ENCODE measurements around the gene IFI27L1.

DNA sequence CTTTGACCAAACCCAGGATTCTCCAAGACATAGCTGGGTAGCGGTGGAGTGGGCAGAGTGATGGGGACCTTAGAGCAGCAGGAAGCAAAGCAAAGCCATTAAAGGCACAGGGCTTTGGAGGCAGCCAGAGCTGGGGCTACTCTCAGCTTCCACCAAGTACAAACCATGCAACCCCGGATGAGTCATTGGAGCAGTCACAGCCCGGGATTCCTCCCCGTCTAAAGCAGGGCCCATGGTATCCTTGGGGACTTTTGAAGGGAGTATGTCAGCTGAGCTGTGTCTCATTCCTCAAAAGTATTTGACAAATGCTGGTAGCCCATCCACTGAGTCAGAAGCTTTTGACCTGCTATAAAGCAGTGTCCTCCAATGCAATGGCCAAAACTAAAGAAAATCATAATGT is 19.7 kb downstream of the IFI27L1 start:
- TF ChIP-seq, protein P1, sequence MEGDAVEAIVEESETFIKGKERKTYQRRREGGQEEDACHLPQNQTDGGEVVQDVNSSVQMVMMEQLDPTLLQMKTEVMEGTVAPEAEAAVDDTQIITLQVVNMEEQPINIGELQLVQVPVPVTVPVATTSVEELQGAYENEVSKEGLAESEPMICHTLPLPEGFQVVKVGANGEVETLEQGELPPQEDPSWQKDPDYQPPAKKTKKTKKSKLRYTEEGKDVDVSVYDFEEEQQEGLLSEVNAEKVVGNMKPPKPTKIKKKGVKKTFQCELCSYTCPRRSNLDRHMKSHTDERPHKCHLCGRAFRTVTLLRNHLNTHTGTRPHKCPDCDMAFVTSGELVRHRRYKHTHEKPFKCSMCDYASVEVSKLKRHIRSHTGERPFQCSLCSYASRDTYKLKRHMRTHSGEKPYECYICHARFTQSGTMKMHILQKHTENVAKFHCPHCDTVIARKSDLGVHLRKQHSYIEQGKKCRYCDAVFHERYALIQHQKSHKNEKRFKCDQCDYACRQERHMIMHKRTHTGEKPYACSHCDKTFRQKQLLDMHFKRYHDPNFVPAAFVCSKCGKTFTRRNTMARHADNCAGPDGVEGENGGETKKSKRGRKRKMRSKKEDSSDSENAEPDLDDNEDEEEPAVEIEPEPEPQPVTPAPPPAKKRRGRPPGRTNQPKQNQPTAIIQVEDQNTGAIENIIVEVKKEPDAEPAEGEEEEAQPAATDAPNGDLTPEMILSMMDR (IDR thresholded peaks at IDR 0.05), result no peak
- TF ChIP-seq POLR2A (IDR thresholded peaks at IDR 0.05), result no peak
